Muscle of arm (tissue), 12 donors: ENCODE measurements around the gene SRRM3. TPM values are rescaled to one million over a fixed set of nuclear protein-coding genes. Genes with fewer than 3 reads are reported as not detected.
"Not testable (repeated sequence)": the region's sequence is repeated elsewhere in the genome, so short reads cannot be mapped to it uniquely, and the experiment has no call there.

ENCODE experiments used
- DNase-seq: peaks from one replicate; pipeline ENCODE4 v3.0.0-alpha.2; 2013
- polyA plus RNA-seq, 12 donors: library from polyadenylated mRNA; unstranded; fragments of 120-200 nt; gene quantifications; one replicate each; pipeline ENCODE4 v1.2.1, GENCODE V29; 2013; ENCODE audit not compliant: insufficient read length in 12 of 12

SRRM3 gene
- polyA plus RNA-seq, 12 donors: 0.23 to 1.2 (median 0.48) TPM; not detected in 2

DNA sequence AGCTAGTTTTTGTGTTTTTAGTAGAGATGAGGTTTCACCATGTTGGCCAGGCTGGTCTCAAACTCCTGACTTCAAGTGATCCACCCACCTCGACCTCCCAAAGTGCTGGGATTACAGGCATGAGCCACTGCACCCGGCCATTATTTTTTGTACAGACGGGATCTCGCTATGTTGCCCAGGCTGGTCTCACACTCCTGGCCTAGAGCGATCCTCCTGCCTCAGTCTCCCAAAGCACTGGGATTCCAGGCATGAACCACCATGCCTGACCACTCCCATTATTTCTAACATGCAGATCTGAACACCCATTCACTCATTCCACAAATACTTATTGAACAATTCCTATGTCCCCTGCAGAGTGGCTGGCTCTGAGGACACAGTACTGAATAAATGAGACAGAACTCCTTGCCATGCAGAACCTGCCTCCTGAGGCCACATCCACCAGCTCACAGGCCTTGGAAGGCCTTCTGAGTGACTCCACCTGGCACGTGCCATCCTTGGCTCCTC is 89.2 kb downstream of the SRRM3 start:
- DNase-seq: not testable (repeated sequence)

DNA sequence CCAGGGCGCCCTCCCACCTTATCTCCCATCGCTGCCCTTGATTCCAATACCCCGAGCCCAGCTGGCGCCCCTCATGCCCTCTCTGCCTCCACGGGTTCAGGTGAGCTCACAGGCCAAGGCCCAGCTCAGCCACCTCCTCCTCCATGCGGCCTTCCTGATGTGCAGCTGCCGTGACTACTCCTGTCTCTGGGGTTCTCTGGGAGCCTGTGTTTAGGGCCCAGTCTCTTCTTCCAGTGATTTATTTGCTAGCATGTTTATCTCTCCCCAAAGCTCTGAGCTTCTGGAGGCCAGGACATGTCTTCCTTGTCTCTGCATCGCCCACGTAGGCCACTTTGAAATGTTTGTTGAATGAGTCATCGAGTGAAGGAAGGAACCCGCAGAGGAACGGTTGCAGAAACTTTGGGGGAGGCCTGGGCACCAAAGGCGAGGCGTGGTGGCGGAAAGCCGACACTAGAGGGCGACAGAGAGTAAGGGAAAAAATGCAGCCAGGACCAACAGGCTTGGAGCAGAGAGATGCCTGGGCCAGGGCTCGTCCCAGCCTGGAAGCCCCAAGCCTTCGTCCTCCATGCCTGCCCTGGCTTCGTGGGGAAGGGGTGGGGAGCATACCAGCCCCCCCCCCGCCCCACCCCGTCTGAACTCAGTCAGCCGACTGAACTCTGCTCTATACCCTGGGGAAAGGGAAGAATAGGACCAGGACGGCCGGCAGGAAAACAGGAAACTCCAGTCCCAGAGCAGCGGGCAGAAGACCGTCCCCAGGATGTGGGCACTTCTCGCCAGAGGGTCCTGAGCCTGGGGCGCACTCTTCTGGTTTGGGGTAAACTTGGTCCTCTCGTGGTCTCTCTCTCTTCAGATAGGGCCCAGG is 89.9 kb downstream of the SRRM3 start:
- peak; percentile 94 for DNase-seq

DNA sequence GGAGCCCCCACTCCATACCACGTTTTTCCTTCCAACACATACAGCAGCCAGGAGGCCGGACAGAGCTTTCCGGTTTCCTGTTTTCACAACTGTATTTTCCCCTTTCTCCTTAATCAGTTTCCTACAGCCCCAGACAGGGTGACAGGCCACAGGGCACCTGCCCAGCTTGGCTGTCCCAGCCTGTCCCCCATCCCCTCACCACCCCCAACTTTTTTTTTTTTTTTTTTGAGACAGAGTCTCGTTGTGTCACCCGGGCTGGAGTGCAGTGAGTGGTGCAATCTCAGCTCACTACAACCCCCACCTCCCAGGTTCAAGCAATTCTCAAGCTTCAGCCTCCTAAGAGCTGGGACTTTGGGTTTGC is 90.5 kb downstream of the SRRM3 start:
- no peak for DNase-seq

DNA sequence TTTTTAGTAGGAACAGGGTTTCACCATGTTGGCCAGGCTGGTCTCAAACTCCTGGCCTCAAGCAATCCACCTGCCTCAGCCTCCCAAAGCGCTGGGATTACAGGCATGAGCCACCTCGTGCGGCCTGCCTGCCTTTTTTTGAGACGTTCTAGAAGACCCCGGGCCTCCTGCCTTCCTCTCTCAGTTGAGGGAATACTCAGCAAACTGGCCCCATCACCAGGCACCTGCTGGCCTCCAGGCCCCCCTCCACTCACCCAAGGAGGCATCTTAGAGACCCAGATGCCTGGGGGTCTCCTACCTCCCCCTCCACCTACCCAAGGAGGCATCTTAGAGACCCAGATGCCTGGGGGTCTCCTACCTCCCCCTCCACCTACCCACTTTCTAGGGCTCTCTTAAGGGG is 91.2 kb downstream of the SRRM3 start:
- not testable (repeated sequence) for DNase-seq

DNA sequence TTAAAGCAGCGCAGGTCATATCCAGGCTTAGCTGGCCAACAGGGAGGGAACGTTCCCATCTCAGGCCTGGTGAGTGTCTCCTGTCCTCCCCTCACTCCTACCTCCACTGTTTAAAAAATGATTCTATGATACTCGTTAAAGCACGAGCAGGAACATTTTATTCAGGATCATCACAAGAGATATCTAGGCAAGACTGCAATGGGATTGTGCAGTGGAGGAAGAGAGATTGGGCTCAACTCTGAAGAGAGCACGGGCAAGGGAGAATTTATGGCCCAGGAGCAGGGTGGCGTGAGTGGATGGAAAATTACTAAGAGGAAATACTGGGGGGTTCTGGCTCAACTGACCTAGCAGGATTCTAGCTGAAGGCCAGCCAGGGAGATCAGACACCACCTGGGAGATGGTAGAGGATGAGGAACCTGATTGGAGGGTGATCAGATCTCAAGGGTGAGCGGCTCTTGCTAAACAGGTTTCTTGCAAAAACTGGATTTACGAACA is 91.8 kb downstream of the SRRM3 start:
- no peak for DNase-seq

DNA sequence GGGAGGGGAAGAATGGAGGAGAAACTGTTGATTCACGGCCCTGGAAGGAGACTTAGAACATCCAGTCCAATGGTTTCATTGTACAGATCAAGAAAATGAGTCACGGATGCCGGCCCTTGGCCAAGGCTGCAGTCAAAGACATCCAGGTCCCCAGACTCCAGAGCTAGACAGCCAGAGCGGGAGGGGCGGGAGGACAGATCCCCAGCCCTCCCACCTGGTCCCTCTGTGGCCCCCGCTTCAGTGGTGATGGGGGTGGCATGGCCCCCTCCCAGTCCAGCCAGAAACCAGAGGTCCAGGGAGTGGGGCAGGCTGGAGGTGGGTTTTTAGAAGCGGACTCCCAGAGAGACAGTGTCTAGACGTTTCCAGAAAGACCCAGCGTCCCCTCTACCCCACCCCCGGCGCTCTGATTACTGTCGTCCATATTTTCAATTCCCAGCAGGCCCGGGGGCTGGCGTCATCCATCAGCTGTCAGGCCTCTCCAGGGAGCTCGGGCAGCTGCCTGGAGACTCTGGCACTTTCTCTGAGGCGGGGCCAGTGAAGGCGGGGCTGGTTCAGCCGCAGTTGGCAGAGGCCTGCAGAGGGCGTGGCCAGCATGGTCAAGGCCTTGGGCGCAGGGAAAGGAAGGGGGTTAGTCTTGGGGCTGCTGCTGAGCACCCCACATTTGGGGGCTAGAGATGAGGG is 92.8 kb downstream of the SRRM3 start:
- peak; percentile 79 for DNase-seq

DNA sequence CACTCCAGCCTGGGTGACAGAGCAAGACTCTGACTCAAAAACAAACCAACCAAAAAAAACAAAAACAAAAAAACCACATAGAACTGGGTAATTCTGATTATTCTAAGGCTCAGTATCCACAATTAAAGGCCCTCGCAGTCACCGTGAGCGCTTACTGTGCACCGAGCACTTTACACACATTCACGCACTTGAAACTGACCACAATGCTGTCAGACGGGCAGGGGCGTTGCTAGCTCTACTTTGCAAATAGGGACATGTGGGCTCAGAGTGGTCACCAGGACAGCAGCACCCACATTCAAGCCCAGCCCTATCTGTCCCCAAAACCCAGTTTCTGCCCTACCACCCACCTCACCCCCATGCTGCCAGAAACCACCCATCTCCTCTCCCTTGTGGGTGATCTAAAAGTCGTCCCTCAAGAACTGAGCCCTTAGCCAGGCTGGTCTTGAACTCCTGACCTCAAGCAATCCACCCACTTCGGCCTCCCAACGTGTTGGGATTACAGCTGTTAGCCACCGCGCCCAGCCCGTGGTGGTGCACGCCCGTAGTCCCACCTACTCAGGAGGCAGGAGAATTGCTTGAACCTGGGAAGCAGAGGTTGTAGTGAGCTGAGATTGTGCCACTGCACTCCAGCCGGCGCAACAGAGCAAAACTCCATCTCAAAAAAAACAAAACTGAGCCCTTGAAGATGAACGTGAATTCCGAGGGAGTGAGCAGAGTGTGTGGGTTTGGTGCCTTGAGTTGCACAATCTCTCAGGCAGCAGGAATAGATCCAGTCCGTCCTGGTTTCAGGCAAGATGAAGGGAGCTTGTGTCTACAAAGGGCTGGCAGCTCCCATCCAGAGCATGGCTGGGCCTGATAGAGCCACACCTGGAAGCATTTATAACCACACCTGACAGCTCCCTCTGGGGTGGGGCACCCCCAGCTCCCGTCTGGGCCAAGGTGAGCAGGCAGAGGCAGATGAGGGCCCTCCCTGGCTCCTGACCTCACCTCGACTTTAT is 95.3 kb downstream of the SRRM3 start:
- DNase-seq: no peak

DNA sequence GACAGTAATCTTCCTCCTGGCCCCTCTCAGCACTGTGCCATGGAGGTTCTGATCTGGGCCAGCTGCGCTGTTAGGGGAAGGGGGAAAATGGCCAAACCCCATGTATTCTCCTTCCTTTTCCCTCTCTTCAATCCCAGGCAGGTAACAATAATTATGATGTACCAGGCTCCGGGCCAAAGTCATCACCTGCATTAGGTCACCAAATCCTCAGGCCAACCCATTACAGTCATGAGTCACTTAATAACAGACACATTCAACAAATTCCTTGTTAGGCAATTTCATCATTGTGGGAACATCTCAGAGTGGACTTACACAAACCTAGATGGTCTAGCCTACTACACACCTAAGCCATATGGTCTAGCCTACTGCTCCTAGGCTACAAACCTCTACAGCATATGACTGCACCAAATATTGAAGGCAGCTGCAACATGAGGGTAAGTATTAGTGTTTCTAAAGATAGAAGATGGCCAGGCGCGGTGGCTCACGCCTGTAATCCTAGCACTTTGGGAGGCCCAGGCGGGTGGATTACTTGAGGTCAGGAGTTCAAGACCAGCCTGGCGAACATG is 98.6 kb downstream of the SRRM3 start:
- DNase-seq: no peak

DNA sequence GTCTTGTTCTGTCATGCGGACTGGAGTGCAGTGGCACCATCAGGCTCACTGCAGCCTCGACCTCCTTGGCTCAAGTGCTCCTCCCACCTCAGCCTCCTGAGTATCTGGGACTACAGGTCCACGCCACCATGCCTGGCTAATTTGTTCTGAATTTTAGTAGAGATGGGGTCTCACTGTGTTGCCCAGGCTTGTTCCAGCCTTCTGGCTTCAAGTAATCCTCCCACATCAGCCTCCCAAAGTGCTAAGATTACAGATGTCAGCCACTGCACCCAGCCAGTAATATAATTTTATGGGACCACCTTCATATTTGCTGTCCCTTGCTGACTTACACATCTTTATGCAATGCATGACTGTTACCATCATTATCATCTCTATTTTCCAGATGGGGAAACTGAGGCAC is 99.3 kb downstream of the SRRM3 start:
- no peak for DNase-seq

DNA sequence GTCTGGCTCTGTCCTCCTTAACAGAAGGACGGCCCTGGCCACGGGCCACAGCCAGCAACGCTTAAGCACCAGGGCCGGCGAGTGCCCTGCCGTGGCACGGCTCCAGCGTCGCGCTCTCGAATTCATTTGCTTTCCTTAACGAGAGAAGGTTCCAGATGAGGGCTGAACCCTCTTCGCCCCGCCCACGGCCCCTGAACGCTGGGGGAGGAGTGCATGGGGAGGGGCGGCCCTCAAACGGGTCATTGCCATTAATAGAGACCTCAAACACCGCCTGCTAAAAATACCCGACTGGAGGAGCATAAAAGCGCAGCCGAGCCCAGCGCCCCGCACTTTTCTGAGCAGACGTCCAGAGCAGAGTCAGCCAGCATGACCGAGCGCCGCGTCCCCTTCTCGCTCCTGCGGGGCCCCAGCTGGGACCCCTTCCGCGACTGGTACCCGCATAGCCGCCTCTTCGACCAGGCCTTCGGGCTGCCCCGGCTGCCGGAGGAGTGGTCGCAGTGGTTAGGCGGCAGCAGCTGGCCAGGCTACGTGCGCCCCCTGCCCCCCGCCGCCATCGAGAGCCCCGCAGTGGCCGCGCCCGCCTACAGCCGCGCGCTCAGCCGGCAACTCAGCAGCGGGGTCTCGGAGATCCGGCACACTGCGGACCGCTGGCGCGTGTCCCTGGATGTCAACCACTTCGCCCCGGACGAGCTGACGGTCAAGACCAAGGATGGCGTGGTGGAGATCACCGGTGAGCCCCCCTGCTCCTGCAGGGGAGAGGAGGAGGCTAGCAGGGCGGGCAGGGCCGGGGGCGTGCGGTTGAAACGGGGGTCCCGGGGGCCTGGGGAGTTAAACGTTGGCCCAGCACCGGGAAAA is 100.9 kb downstream of the SRRM3 start, which contains the start of gene HSPB1:
TSS of gene HSPB1 (plus strand) at position 327 of the 855 bp plus-strand sequence. CDS start at position 367, 40 bp downstream.
- DNase-seq: peak; percentile 87

DNA sequence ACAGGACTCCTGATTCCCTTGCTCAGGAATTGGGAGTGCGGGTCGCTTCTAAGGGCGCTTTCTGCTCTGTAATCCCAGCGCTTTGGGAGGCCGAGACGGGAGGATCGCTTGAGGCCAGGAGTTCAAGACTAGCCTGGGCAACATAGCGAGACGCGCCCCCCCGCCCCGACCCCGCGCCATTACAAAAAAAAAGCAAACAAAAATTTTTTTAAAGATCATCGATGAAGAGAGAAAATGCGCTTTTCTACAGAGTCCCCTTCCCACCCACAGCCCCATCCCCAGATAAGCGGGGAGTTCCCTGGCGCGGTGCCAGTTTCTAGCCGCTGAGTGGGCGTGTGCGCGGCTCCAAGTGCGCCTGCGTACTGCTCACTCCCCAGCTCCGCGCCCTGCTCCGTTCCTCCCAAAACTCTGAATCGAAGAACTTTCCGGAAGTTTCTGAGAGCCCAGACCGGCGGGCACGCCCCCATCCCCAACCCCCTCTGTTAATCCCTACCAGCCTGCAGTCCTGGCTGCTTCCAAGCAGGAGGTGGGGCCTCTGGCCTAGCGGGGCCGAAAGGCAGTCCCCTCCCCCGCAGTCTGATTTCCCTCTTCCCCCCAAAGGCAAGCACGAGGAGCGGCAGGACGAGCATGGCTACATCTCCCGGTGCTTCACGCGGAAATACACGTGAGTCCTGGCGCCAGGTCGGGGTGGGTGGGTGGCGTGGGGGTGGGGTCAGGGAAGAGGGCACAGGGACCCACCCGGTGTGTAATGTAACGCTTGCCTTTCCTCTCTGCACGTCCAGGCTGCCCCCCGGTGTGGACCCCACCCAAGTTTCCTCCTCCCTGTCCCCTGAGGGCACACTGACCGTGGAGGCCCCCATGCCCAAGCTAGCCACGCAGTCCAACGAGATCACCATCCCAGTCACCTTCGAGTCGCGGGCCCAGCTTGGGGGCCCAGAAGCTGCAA is 101.8 kb downstream of the SRRM3 start:
- peak; percentile 90 for DNase-seq

DNA sequence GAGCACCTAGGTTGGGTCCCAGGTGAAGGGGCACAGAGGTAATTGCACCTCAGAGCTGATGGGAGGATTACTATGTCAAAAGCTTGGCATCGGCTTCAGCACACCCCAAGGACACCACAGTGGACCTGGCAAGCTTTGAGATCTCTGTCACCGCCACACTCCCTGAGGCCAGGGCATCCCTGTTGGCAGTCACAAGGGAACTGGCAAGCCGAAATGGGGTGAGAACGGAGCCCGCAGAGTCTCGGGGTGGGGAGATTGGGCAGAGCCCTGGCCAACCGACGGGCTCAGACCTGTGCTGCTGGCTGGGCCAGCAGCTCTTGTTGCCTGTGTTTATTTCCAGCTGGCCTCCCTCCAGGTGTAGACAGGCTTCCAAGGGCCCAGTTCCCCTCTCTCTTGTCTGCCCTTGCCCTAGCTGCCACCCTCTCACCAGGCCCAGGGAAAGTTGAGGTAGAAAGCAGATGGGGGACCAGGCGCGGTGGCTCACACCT is 103.2 kb downstream of the SRRM3 start:
- no peak for DNase-seq

DNA sequence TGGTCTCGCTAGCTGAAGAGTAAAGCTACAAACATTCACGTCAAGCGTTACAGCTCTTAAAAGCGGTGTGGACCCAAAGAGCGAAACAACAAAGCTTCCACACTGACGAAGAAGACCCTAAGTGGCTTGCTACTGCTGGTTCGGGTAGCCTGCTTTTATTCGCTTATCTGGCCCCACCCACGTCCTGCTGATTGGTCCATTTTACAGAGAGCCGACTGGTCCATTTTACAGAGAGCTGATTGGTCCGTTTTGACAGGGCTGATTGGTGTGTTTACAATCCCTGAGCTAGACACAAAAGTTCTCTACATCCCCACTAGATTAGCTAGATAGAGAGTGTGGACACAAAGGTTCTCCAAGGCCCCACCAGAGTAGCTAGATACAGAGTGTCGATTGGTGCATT is 107.2 kb downstream of the SRRM3 start:
- DNase-seq: not testable (repeated sequence)

DNA sequence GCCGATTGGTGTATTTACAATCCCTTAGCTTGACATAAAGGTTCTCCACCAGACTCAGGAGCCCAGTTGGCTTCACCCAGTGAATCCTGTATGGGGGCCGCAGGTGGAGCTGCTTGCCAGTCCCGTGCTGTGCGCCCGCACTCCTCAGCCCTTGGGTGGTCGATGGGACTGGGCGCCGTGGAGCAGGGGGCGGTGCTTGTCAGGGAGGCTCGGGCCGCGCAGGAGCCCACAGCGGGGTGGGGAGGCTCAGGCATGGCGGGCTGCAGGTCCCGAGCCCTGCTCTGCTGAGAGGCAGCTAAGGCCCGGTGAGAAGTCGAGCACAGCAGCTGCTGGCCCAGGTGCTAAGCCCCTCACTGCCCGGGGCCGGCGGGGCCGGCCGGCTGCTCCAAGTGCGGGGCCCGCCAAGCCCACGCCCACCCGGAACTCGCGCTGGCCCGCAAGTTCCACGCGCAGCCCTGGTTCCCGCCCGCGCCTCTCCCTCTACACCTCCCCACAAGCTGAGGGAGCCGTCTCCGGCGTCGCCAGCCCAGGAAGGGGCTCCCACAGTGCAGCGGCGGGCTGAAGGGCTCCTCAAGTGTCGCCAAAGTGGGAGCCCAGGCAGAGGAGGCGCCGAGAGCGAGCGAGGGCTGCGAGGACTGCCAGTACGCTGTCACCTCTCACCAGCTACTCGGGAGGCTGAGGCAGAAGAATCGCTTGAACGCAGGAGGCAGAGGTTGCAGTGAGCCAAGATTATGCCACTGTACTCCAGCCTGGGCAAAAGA is 107.8 kb downstream of the SRRM3 start:
- DNase-seq: not testable (repeated sequence)

DNA sequence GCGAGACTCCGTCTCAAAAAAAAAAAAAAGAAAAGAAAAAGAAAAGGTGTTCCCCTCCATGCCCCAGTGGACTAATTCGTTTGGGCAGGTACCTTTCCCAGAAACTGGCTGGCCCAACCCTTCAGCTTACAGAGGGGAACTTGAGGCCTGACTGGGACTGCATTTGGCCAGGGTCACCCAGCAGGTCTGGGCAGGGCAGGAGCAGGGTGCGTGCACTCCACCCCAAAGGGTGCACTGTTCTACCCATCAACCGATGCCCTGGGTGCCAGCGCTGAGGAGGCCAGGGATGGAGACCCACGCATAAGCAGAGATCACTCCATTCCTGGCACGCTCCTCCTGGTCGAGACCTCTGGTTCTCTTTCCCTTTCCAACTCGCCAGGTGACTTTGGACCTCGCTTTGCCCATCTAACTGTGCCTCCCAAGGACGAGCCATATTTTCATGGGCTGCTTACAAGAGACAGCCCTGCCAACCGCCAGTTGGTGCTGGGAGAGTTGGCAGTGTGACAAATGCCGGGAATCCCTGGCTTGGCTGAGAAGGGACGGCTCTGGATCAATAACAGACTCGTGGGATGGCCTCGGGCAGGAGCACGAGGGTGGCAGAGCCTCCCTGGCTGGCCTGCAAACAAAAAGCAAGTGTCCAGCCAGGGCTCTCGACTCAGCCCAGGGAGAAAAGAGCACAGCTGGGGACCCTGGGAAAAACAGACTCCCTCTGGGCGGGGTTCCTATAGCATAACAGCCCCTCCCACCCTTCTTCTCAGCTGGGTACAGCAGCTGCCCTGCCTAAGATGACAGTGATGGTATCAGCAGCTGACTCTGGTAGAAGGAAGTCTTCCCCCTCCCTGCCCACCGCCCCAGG is 108.6 kb downstream of the SRRM3 start:
- peak; percentile 54 for DNase-seq

DNA sequence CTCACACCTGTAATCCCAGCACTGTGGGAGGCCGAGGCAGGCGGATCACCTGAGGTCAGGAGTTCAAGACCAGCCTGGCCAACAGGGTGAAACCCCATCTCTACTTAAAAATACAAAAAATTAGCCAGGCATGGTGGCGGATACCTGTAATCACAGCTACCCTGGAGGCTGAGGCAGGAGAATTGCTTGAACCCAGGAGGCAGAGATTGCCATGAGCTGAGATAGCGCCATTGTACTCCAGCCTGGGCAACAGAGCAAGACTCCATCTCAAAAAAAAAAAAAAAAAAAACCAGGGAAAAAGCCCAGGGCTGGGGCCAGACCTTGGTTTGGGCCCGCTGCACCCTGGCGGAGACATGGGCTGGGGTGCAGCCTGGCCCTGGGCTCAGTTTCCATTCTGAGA is 110.1 kb downstream of the SRRM3 start:
- DNase-seq: not testable (repeated sequence)
